Panc1 (cell line): ENCODE results near the gene MADD. TPM values are rescaled to one million over a fixed set of nuclear protein-coding genes. Genes with fewer than 3 reads are reported as not detected.

Source experiments
- ATAC-seq: fragments of 200-7000 bp; cut with Tn5 transposase; 2 replicates; pipeline ENCODE4 v1.9.1; 2020; ENCODE audit warnings: mild to moderate bottlenecking, moderate library complexity
- BruUV-seq: library from RNA; stranded (reverse); fragments of 400-500 nt; replicated peaks from 2 replicates; lab custom pipeline; 2021; lab: Mats Ljungman, UMichigan
- CTCF ChIA-PET: fragments of 300-600 bp; sonication (Branson Sonifier 250); formaldehyde crosslinking; loops from one replicate; lab custom pipeline; 2022; ENCODE audit warnings: antibody characterized with exemption; lab: Charles Lee
- POLR2A ChIA-PET: fragments of 300-600 bp; sonication (Branson Sonifier 250); formaldehyde crosslinking; loops from one replicate; lab custom pipeline; 2022; ENCODE audit warnings: antibody characterized with exemption; lab: Charles Lee
- DNase-seq: peaks from one replicate; pipeline ENCODE4 v3.0.0-alpha.2; 2010; ENCODE audit warnings: low read depth, low spot score
- H3K27ac ChIP-seq: 2 replicates; pipeline ENCODE4 v1.5.1; 2011; ENCODE audit warnings: mild to moderate bottlenecking, low read length, inconsistent platforms
- H3K27me3 ChIP-seq: fragments of 200-500 bp; sonication (Bioruptor generic); 2 replicates; pipeline ENCODE4 v1.6.0; 2014; ENCODE audit warnings: low read length, inconsistent platforms; ENCODE audit not compliant: control insufficient read depth, insufficient read depth
- H3K36me3 ChIP-seq: fragments of 200-500 bp; sonication (Bioruptor generic); 2 replicates; pipeline ENCODE4 v1.5.1; 2014; ENCODE audit warnings: inconsistent platforms, mild to moderate bottlenecking, low read length, moderate library complexity; ENCODE audit not compliant: control insufficient read depth, insufficient read depth
- H3K4me1 ChIP-seq: 2 replicates; pipeline ENCODE4 v1.5.1; 2011; ENCODE audit warnings: inconsistent platforms, mild to moderate bottlenecking, low read length, moderate library complexity; ENCODE audit not compliant: control insufficient read depth, insufficient read depth
- H3K4me3 ChIP-seq, 2 experiments: 2 replicates each; pipeline ENCODE4 v1.5.1; 2011 to 2012; ENCODE audit warnings: low read depth in 2 of 2, low read length in 2 of 2, mild to moderate bottlenecking in 2 of 2, inconsistent platforms in 1 of 2, moderate library complexity in 1 of 2
- H3K9me3 ChIP-seq: fragments of 200-500 bp; sonication (Bioruptor generic); 2 replicates; pipeline ENCODE4 v1.5.1; 2014; ENCODE audit warnings: low read depth, mild to moderate bottlenecking, inconsistent platforms, low read length, moderate library complexity; ENCODE audit not compliant: control insufficient read depth, insufficient read depth
- CTCF ChIP-seq: fragments of 450-650 bp; IDR thresholded peaks from 2 replicates; pipeline ENCODE4 v1.5.1; 2017; ENCODE audit warnings: mild to moderate bottlenecking
- POLR2AphosphoS5 ChIP-seq: IDR thresholded peaks from 2 replicates; pipeline ENCODE4 v1.6.1; 2012; ENCODE audit warnings: mild to moderate bottlenecking, low read depth, low read length, moderate library complexity
- REST ChIP-seq, 2 experiments: IDR thresholded peaks; 2 replicates each; pipeline ENCODE4 v1.6.1; 2011 to 2012; ENCODE audit warnings: low read depth in 2 of 2, control low read depth in 1 of 2, low read length in 1 of 2, mild to moderate bottlenecking in 1 of 2, moderate library complexity in 1 of 2; ENCODE audit not compliant: insufficient read depth in 1 of 2
- SIN3A ChIP-seq: IDR thresholded peaks from 2 replicates; pipeline ENCODE4 v1.6.1; 2012; ENCODE audit warnings: low read depth, mild to moderate bottlenecking, low read length, moderate library complexity, borderline replicate concordance; ENCODE audit not compliant: insufficient read depth
- TCF7L2 ChIP-seq: IDR thresholded peaks from 2 replicates; pipeline ENCODE4 v1.6.1; 2011; ENCODE audit warnings: mild to moderate bottlenecking, low read depth, low read length, inconsistent platforms
- in situ Hi-C: cut with HindIII; loops from 2 replicates; pipeline ENCODE4 v1.10.0; 2016; ENCODE audit warnings: low sequenced_read_pairs, low pct_unique_long_range_greater_than_20kb
- intact Hi-C: fragments of 100-400 bp; cut with micrococcal nuclease; formaldehyde crosslinking; loops from one replicate; pipeline ENCODE4 v1.10.0; 2022; ENCODE audit not compliant: unreplicated experiment
- total RNA-seq: library from RNA; stranded (reverse); gene quantifications from one replicate; pipeline ENCODE4 v1.2.1, GENCODE V29; 2021; ENCODE audit not compliant: unreplicated experiment

MADD gene
- total RNA-seq, 1 experiment from 2014 or later = 51.1 TPM

GRCh38 chr11:47377571-47378009, 107.7 kb downstream of the MADD start:
- in situ Hi-C loops = no loop called here
- POLR2A ChIA-PET = no interaction called here
- intact Hi-C loops = no loop called here

GRCh38 chr11:47378010-47378835, 108.3 kb downstream of the MADD start, which contains the start of gene SPI1:
SPI1 (minus strand) TSS chr11:47378547; CDS start chr11:47378353, 194 bp downstream.
- Histone ChIP-seq H3K9me3 (no peaks in the 10 kb centered on the region), H3K27me3 (no peaks in the 10 kb centered on the region), H3K4me3 (no peak within 1 kb of the TSS), H3K36me3 (no peaks in the 10 kb centered on the region), H3K27ac (no peak within 1 kb of the TSS), H3K4me1 (no peaks in the 10 kb centered on the region; the same call in 1 of the 2 replicates)
- no peak for ATAC-seq
- CTCF ChIA-PET = no interaction called here
- intact Hi-C loops (no loop called here), in situ Hi-C loops (no loop called here)
- DNase-seq = no peak
- POLR2A ChIA-PET = no interaction called here
- BruUV-seq = no TSS peak
- no peak for TF ChIP-seq REST (IDR thresholded peaks at IDR 0.05; ENCODE audit: insufficient read depth in 1 of 2, low read depth in 2 of 2, low read length in 1 of 2)
- TF ChIP-seq TCF7L2 = no peak
- TF ChIP-seq CTCF = no peak
- TF ChIP-seq POLR2AphosphoS5 = no peak

More at GRCh38 chr11:47377571-47378009, 107.7 kb downstream of the MADD start:
- CTCF ChIA-PET = no interaction called here
- no peaks in the 10 kb centered on the region; the same call in 1 of the 2 replicates for H3K4me1 ChIP-seq
- BruUV-seq = no TSS peak
- ATAC-seq (no peak), DNase-seq (no peak)
- no peak overlapping the region for H3K4me3 ChIP-seq
- H3K27ac ChIP-seq = no peak overlapping the region
- no peaks in the 10 kb centered on the region for H3K27me3 ChIP-seq
- TF ChIP-seq REST (IDR thresholded peaks at IDR 0.05; ENCODE audit: insufficient read depth in 1 of 2, low read depth in 2 of 2, low read length in 1 of 2) (no peak), SIN3A (no peak), CTCF (no peak), TCF7L2 (no peak), POLR2AphosphoS5 (no peak)
- H3K9me3 ChIP-seq = no peaks in the 10 kb centered on the region
- H3K36me3 ChIP-seq = no peaks in the 10 kb centered on the region
